Astrocyte (in vitro differentiated cells and primary cell): ENCODE data around the gene SLC25A47. TPM values are rescaled to one million over a fixed set of nuclear protein-coding genes. Genes with fewer than 3 reads are reported as not detected.

ENCODE experiments used
- DNase-seq: peaks from one replicate; pipeline ENCODE4 v3.0.0-alpha.2; 2010; ENCODE audit warnings: low read depth
- FAIRE-seq: peaks from 2 replicates; lab custom pipeline; 2011; peaks lifted over from hg19 to GRCh38; lab: Jason Lieb, UNC
- H2AFZ ChIP-seq: 2 replicates; pipeline ENCODE4 v1.6.0; 2012; ENCODE audit warnings: low read depth, low read length, inconsistent platforms
- H3K27ac ChIP-seq: 2 replicates; pipeline ENCODE4 v1.5.1; 2011; ENCODE audit warnings: low read depth, low read length, inconsistent platforms
- H3K27me3 ChIP-seq: 2 replicates; pipeline ENCODE4 v1.6.0; 2011; ENCODE audit warnings: low read length, inconsistent platforms; ENCODE audit not compliant: insufficient read depth
- H3K36me3 ChIP-seq: 2 replicates; pipeline ENCODE4 v1.5.1; 2011; ENCODE audit warnings: low read length, inconsistent platforms; ENCODE audit not compliant: insufficient read depth
- H3K4me1 ChIP-seq: 2 replicates; pipeline ENCODE4 v1.5.1; 2011; ENCODE audit warnings: low read length, inconsistent platforms; ENCODE audit not compliant: insufficient read depth
- H3K4me2 ChIP-seq: 2 replicates; pipeline ENCODE4 v1.6.0; 2012; ENCODE audit warnings: low read length, inconsistent platforms
- H3K4me3 ChIP-seq: 2 replicates; pipeline ENCODE4 v1.5.1; 2011; ENCODE audit warnings: low read depth, mild to moderate bottlenecking, low read length, inconsistent platforms; ENCODE audit not compliant: insufficient read depth
- H3K79me2 ChIP-seq: 2 replicates; pipeline ENCODE4 v1.6.0; 2012; ENCODE audit warnings: mild to moderate bottlenecking, low read length, inconsistent platforms; ENCODE audit not compliant: insufficient read depth
- H3K9ac ChIP-seq: 2 replicates; pipeline ENCODE4 v1.6.0; 2012; ENCODE audit warnings: mild to moderate bottlenecking, low read length, inconsistent platforms
- H3K9me3 ChIP-seq: 2 replicates; pipeline ENCODE4 v1.5.1; 2012; ENCODE audit warnings: low read depth, mild to moderate bottlenecking, low read length, inconsistent platforms; ENCODE audit not compliant: insufficient read depth
- H4K20me1 ChIP-seq: 2 replicates; pipeline ENCODE4 v1.6.0; 2012; ENCODE audit warnings: low read length, inconsistent platforms; ENCODE audit not compliant: insufficient read depth
- H3K27ac Mint-ChIP-seq: one replicate; pipeline ENCODE4 v1.8.0; 2021; ENCODE audit warnings: mild to moderate bottlenecking, mixed read lengths; ENCODE audit not compliant: unreplicated experiment
- H3K27me3 Mint-ChIP-seq: one replicate; pipeline ENCODE4 v1.8.0; 2021; ENCODE audit warnings: low read depth, mixed read lengths; ENCODE audit not compliant: unreplicated experiment
- H3K36me3 Mint-ChIP-seq: one replicate; pipeline ENCODE4 v1.8.0; 2021; ENCODE audit warnings: low read depth, mixed read lengths; ENCODE audit not compliant: unreplicated experiment
- H3K4me1 Mint-ChIP-seq: one replicate; pipeline ENCODE4 v1.8.0; 2021; ENCODE audit warnings: low read depth, mixed read lengths; ENCODE audit not compliant: unreplicated experiment
- H3K4me3 Mint-ChIP-seq: one replicate; pipeline ENCODE4 v1.8.0; 2021; ENCODE audit warnings: mild to moderate bottlenecking, moderate library complexity, mixed read lengths; ENCODE audit not compliant: unreplicated experiment
- H3K9me3 Mint-ChIP-seq: one replicate; pipeline ENCODE4 v1.8.0; 2021; ENCODE audit warnings: mild to moderate bottlenecking, mixed read lengths; ENCODE audit not compliant: unreplicated experiment
- CTCF ChIP-seq: IDR thresholded peaks from 2 replicates; pipeline ENCODE4 v1.5.1; 2011; ENCODE audit warnings: low read depth, mild to moderate bottlenecking, inconsistent platforms, low read length, moderate library complexity; ENCODE audit not compliant: insufficient read depth
- EZH2 ChIP-seq: IDR thresholded peaks from 2 replicates; pipeline ENCODE4 v1.6.1; 2012; ENCODE audit warnings: mild to moderate bottlenecking, low read length, inconsistent platforms; ENCODE audit not compliant: insufficient read depth
- microRNA-seq: library from miRNA; unstranded; fragments of <30 nt; microRNA quantifications from one replicate; pipeline ENCODE4 v1.2.0, GENCODE V29; 2020
- total RNA-seq: library from RNA; stranded (reverse); gene quantifications from 2 replicates; pipeline ENCODE4 v1.2.1, GENCODE V29; 2021

Gene SLC25A47
- total RNA-seq, 1 donor from 2014 or later, result not detected

GRCh38 chr14:100376751-100377171 lies 53.6 kb downstream of the SLC25A47 start:
- Histone ChIP-seq H2AFZ (peak overlapping the region; percentile 67), H3K36me3 (no peaks in the 10 kb centered on the region), H3K79me2 (peaks cover 21% of the 10 kb centered on the region), H3K4me1 (peaks cover 15% of the 10 kb centered on the region), H3K9ac (peak overlapping the region; percentile 99), H3K27me3 (no peaks in the 10 kb centered on the region), H3K4me2 (peak overlapping the region; percentile 97), H3K4me3 (peak overlapping the region; percentile 85), H3K9me3 (no peaks in the 10 kb centered on the region), H3K27ac (peak overlapping the region; percentile 97), H4K20me1 (peaks cover 6% of the 10 kb centered on the region)
- Mint-ChIP-seq H3K9me3 (no peaks in the 10 kb centered on the region), H3K27me3 (no peaks in the 10 kb centered on the region), H3K36me3 (peaks cover 16% of the 10 kb centered on the region), H3K4me1 (peaks cover 32% of the 10 kb centered on the region), H3K27ac (peak overlapping the region; percentile 98), H3K4me3 (peak overlapping the region; percentile 96)
- FAIRE-seq (no peak), DNase-seq (no peak)
- no peak for TF ChIP-seq CTCF
- TF ChIP-seq EZH2, result no peak

Small RNA genes lying within 50 kb of the gene (microRNA-seq; reads per million reads assigned to microRNA genes)
- 695 reads per million, percentile 80 among the genes with 10 or more reads in this experiment for gene MIR345
- 2.5 reads per million for gene MIR6764

Other genes with a start within 250 kb of the SLC25A47 start
- 0.07 TPM in 1 of 2 replicates, not detected in the other for gene DEGS2, start 163.7 kb upstream of the SLC25A47 start, total RNA-seq
- 84.5 and 87.5 TPM in 2 replicates for gene YY1, start 84.2 kb upstream of the SLC25A47 start, total RNA-seq
- 24.3 and 30.2 TPM in 2 replicates for gene SLC25A29, start 16.9 kb upstream of the SLC25A47 start, total RNA-seq
- 12.3 and 13.1 TPM in 2 replicates for gene WDR25, start 53.1 kb downstream of the SLC25A47 start, total RNA-seq